Ectodermal cell (in vitro differentiated cells): ENCODE results near the gene LIMCH1.

Experiments
- H3K27ac ChIP-seq: 2 replicates; pipeline ENCODE4 v1.7.0; 2013; ENCODE audit warnings: mild to moderate bottlenecking, low read depth, low read length; ENCODE audit not compliant: insufficient read depth, poor library complexity, severe bottlenecking
- H3K27me3 ChIP-seq: 2 replicates; pipeline ENCODE4 v1.7.0; 2013; ENCODE audit warnings: mild to moderate bottlenecking, low read length; ENCODE audit not compliant: insufficient read depth, control insufficient read depth, poor library complexity, severe bottlenecking
- H3K36me3 ChIP-seq: one replicate; pipeline ENCODE4 v1.7.0; 2013; ENCODE audit warnings: low read length; ENCODE audit not compliant: control insufficient read depth, insufficient read depth
- H3K4me1 ChIP-seq: one replicate; pipeline ENCODE4 v1.7.0; 2013; ENCODE audit warnings: low read length; ENCODE audit not compliant: control insufficient read depth, insufficient read depth
- H3K4me3 ChIP-seq: 2 replicates; pipeline ENCODE4 v1.7.0; 2013; ENCODE audit warnings: low read depth, low read length, control low read depth; ENCODE audit not compliant: insufficient read depth
- H3K9me3 ChIP-seq: 2 replicates; pipeline ENCODE4 v1.7.0; 2013; ENCODE audit warnings: mild to moderate bottlenecking, low read length, moderate library complexity; ENCODE audit not compliant: control insufficient read depth
- WGBS, 2 experiments: methylation state at CpG; one replicate each; pipeline ENCODE4 v1.1.7; 2013; ENCODE audit warnings: missing lambda C conversion rate in 2 of 2; 5-methylcytosine and 5-hydroxymethylcytosine counted together

LIMCH1 gene

DNA sequence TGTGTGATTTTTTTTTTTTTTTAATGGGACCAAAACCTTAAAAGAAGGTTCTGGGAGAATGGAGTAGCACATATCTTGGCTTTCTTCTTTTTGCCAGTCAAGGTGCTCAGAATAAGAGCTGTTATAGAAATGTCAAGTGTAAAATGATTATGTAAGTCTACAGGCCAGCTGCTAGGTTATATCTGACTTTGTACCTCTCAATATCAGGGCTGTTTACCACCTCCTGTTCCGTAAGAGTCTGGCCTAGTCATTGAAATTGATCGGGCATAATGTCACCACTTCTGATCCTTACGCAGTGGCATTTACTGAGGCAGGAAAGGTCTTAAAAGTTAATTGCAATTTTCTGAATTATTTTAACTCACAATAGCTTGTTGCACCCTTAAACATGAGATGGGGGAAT, 41.1 kb downstream of the LIMCH1 start:
- H3K9me3 ChIP-seq = no peaks in the 10 kb centered on the region
- H3K27ac ChIP-seq = no peak overlapping the region
- no peaks in the 10 kb centered on the region for H3K4me1 ChIP-seq
- no peaks in the 10 kb centered on the region for H3K36me3 ChIP-seq
- WGBS, 2 experiments = 90 to 95% methylated on average over 3 of the region's 3 CpGs
- no peak overlapping the region for H3K4me3 ChIP-seq
- no peaks in the 10 kb centered on the region for H3K27me3 ChIP-seq

DNA sequence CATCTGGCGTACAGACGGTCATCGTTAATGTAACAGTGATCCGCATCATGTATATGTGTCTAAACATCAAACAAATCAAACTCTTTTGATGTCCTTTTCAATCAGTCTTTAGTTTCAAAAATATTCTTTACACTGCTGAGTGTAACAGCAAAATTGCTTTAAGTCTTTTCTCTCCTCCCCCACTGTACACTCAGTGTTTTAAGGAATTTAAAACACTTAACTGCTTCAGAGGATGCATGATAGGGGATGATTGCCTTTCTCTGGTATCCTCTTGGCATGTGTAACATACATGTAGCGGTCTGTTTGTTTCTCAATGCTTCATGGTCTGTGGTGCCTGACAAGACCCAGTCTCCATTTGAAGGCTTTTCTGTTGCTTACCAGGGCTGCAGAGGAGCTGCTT, 41.6 kb downstream of the LIMCH1 start:
- Histone ChIP-seq H3K36me3 (no peaks in the 10 kb centered on the region), H3K27ac (no peak overlapping the region), H3K4me1 (no peaks in the 10 kb centered on the region), H3K4me3 (no peak overlapping the region), H3K27me3 (no peaks in the 10 kb centered on the region), H3K9me3 (no peaks in the 10 kb centered on the region)
- 94 to 97% methylated on average over 5 of the region's 5 CpGs for WGBS, 2 experiments

DNA sequence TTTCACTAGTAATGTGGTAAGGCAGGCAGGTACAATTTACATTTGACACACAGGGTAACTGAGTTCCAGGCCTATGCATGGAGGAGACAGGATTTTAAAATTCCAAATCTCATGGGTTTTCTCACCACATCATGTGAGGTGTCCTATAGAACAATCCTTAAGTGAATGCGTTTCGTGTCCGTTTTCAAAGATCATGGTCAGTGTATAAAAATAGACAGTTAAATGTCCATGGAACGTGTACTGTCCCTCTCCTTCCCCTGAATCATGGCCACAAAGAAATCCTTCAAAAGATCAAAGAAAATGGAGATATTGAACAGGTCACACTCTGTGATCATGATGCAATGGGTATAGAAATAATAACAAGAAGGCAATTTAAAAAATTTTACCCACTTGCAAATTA, 42.0 kb downstream of the LIMCH1 start:
- Histone ChIP-seq H3K9me3 (no peaks in the 10 kb centered on the region), H3K4me1 (no peaks in the 10 kb centered on the region), H3K36me3 (no peaks in the 10 kb centered on the region), H3K27ac (no peak overlapping the region), H3K27me3 (no peaks in the 10 kb centered on the region), H3K4me3 (no peak overlapping the region)
- 94 to 95% methylated on average over 4 of the region's 4 CpGs for WGBS, 2 experiments

DNA sequence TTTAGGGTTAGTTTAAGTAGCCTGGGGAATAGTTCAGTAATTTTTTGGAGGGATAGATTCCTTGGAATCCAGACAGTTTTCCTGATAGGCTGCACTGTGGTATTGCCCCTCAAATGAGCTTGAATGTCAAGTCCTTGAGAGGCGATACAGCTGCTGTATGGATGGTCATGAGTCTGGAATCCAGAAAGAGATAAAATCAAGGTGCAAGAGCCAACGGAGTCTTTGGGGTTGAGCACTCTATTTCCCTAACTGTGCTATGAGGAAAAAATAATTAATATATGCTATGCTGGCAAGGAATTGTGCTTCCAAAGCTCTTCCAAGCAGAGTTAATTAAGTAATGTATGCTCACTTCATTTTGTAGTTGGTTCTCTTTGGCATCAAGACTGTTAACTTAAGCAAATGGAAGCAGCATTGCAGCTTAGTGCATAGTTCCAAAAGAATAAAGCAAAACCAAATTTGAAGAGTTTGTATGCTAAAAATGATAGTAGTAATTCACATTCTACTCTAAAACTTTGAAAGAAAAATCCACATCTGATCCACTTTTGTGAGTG, 48.8 kb downstream of the LIMCH1 start:
- 87 to 97% methylated on average over 2 of the region's 2 CpGs for WGBS, 2 experiments
- H3K9me3 ChIP-seq = no peaks in the 10 kb centered on the region
- no peaks in the 10 kb centered on the region for H3K4me1 ChIP-seq
- no peak overlapping the region for H3K27ac ChIP-seq
- no peak overlapping the region for H3K4me3 ChIP-seq
- H3K27me3 ChIP-seq = no peaks in the 10 kb centered on the region
- no peaks in the 10 kb centered on the region for H3K36me3 ChIP-seq

DNA sequence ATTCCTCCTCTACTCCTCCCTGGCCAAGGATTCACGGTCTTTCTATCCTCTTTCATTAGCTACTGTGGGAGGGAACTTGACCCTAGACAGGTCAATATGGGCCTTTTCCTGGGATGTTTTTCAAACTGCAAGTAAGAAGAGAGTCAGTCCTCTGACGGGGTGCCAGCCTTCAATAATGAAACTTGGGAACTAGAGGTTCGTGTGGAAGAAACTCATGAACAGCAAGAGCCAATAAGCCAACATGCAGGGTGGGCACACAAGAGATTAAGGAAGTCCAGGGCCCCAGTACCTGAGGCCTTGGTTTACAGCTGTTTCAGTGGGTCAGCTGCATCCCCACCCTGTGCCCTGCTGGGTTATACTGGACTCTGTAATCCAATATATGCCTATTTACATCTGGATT, 49.3 kb downstream of the LIMCH1 start:
- no peaks in the 10 kb centered on the region for H3K4me1 ChIP-seq
- no peak overlapping the region for H3K27ac ChIP-seq
- no peaks in the 10 kb centered on the region for H3K27me3 ChIP-seq
- H3K4me3 ChIP-seq = no peak overlapping the region
- no peaks in the 10 kb centered on the region for H3K36me3 ChIP-seq
- 91 to 95% methylated on average over 3 of the region's 3 CpGs for WGBS, 2 experiments
- H3K9me3 ChIP-seq = no peaks in the 10 kb centered on the region

DNA sequence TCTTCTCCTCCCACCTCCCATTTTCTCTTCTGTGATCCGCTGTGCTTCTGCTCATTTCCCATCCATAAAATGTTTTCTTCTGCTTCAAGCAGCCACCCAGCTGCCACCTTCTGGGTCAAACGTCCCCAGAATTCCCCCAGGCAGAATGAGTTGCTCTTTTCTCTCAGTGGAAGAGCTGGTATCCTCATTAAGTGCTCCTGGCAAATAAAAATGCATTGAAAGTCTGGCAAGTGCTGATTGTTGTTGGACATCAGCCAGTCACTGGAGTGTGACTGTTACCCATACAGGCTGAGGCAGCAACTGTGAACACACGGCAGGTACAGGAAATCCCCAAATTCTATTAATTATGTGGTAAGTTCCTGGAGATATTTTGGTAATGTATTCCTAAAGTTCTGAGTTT, 52.6 kb downstream of the LIMCH1 start:
- H3K9me3 ChIP-seq = no peaks in the 10 kb centered on the region
- H3K36me3 ChIP-seq = no peaks in the 10 kb centered on the region
- no peaks in the 10 kb centered on the region for H3K4me1 ChIP-seq
- no peak overlapping the region for H3K27ac ChIP-seq
- H3K4me3 ChIP-seq = no peak overlapping the region
- 79 to 82% methylated on average over 3 of the region's 3 CpGs for WGBS, 2 experiments
- H3K27me3 ChIP-seq = no peaks in the 10 kb centered on the region

DNA sequence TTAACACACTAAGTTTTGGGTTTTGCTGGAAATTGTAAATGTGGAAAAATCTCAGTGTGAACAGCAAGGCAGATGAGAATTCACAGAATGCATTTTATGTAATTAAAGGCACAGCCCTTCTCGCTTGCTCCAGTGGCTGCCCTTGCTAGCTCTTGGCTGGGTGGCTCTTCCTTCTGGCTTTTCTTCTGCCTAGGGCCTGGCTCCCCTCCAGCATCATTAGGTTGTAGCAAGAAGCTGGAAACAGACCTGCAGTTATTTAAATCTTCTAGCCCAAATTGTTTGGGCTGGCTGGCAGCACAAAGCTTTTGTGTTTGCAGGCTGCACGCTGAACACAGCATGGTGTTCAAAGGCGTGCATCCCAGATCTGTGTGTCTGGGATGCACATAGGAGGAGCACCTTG, 56.5 kb downstream of the LIMCH1 start:
- Histone ChIP-seq H3K27me3 (no peaks in the 10 kb centered on the region), H3K4me3 (no peak overlapping the region), H3K27ac (no peak overlapping the region), H3K9me3 (no peaks in the 10 kb centered on the region), H3K36me3 (no peaks in the 10 kb centered on the region), H3K4me1 (peaks cover 6% of the 10 kb centered on the region)
- WGBS, 2 experiments = 87% methylated on average over 3 of the region's 3 CpGs

DNA sequence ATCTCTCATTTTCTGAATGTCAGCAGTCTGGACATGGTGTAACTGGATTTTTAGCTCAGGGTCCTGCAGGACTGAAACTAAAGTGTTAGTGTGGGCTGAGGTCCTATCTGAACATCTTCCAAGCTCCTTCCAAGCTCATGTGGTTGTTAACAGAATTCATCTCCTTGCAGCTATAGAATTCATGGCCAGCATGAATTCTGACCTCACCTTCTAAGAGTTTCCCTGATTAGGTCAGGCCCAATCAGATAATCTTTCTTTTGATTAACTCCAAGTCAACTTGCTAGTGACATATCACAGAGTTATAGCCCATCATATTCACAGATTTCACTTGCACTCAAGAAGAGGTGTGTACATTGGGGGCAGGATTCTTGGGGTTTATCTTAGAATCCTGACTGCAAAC, 59.5 kb downstream of the LIMCH1 start:
- no peaks in the 10 kb centered on the region for H3K27me3 ChIP-seq
- H3K4me1 ChIP-seq = peaks cover 13% of the 10 kb centered on the region
- H3K27ac ChIP-seq = no peak overlapping the region
- no peaks in the 10 kb centered on the region for H3K36me3 ChIP-seq
- no peaks in the 10 kb centered on the region for H3K9me3 ChIP-seq
- H3K4me3 ChIP-seq = no peak overlapping the region

DNA sequence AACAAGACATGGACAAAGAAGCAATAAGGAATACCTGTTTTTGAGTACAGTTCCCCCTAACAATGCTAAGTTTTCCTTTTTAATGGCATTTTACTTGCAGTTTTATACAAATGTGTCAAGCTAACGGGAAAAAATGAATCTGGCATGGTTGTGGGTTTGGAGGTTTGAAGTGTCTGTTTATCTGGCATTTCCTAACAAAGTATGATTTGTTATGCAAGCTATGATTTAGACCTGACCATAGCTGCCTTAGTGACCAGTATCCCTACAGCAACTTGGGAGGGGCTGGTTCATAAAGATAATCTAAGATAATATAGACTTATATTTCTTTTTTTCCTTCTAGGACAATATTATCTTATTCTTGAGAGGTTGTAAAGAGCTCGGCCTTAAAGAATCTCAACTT, 60.6 kb downstream of the LIMCH1 start:
- Histone ChIP-seq H3K9me3 (no peaks in the 10 kb centered on the region), H3K27me3 (no peaks in the 10 kb centered on the region), H3K4me3 (no peak overlapping the region), H3K36me3 (no peaks in the 10 kb centered on the region), H3K4me1 (peaks cover 13% of the 10 kb centered on the region), H3K27ac (no peak overlapping the region)
- WGBS, 2 experiments = 62 to 80% methylated on average over 2 of the region's 2 CpGs

DNA sequence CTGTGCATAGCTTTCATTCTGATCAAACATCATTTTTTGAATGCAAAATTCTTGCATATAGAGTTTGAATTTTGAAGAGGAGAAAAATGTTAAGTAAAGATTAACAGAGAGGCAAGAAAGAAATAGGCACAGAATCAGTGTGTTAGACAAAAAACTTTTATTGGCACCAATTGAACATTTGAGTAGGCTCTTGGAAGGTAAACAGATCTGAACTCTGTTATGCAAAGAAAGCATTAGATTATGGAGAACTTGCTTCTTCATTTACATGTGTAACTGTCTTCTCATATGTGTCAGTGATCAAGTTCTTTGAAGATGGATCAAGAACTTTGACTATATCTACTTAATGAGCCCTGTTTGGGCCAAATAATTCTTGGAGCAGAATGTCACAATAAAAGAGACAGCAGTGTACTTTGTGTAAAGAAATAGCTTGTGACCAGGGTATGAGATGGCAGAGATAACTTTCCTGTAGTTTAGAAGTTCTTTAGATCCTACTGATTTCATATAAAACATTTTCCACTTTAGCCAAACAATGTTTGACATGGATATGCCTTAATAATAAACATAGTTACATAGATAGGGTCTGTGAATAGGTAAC, 61.3 kb downstream of the LIMCH1 start:
- no peaks in the 10 kb centered on the region for H3K9me3 ChIP-seq
- H3K36me3 ChIP-seq = no peaks in the 10 kb centered on the region
- no peak overlapping the region for H3K27ac ChIP-seq
- H3K4me3 ChIP-seq = no peak overlapping the region
- peaks cover 13% of the 10 kb centered on the region for H3K4me1 ChIP-seq
- H3K27me3 ChIP-seq = no peaks in the 10 kb centered on the region
